Hepatocyte (in vitro differentiated cells): Measurements from ENCODE around the gene OSBPL2. TPM values are rescaled to one million over a fixed set of nuclear protein-coding genes. Genes with fewer than 3 reads are reported as not detected.

ENCODE experiments used
- DNase-seq: peaks from one replicate; pipeline ENCODE4 v3.0.0-alpha.2; 2016; ENCODE audit warnings: low spot score
- H2AFZ ChIP-seq: fragments of 200-600 bp; sonication (generic); 2 replicates; pipeline ENCODE4 v1.6.0; 2016; ENCODE audit warnings: antibody characterized with exemption, mild to moderate bottlenecking
- H3K27ac ChIP-seq: fragments of 200-600 bp; sonication (generic); 2 replicates; pipeline ENCODE4 v1.5.1; 2016; ENCODE audit warnings: mild to moderate bottlenecking
- H3K27me3 ChIP-seq: fragments of 200-600 bp; sonication (generic); 2 replicates; pipeline ENCODE4 v1.6.1; 2016
- H3K36me3 ChIP-seq: fragments of 200-600 bp; sonication (generic); replicated peaks from 2 replicates; pipeline ENCODE4 v1.5.1; 2016; ENCODE audit warnings: low read depth; ENCODE audit not compliant: insufficient read depth
- H3K4me1 ChIP-seq: fragments of 200-600 bp; sonication (generic); 2 replicates; pipeline ENCODE4 v1.5.1; 2016; ENCODE audit warnings: mild to moderate bottlenecking, moderate library complexity; ENCODE audit not compliant: insufficient read depth
- H3K4me2 ChIP-seq: fragments of 200-600 bp; sonication (generic); 2 replicates; pipeline ENCODE4 v1.6.0; 2016
- H3K4me3 ChIP-seq: fragments of 200-600 bp; sonication (generic); 2 replicates; pipeline ENCODE4 v1.5.1; 2016; ENCODE audit warnings: mild to moderate bottlenecking
- H3K79me2 ChIP-seq: fragments of 200-600 bp; sonication (generic); 2 replicates; pipeline ENCODE4 v1.6.0; 2017; ENCODE audit warnings: mild to moderate bottlenecking
- H3K9me2 ChIP-seq: fragments of 200-600 bp; sonication (generic); replicated peaks from 2 replicates; pipeline ENCODE4 v1.6.0; 2017; ENCODE audit warnings: mild to moderate bottlenecking; ENCODE audit not compliant: insufficient read depth
- H3K9me3 ChIP-seq: fragments of 200-600 bp; sonication (generic); 2 replicates; pipeline ENCODE4 v1.5.1; 2016; ENCODE audit warnings: low read depth, mild to moderate bottlenecking
- H4K20me1 ChIP-seq: fragments of 200-600 bp; sonication (generic); 2 replicates; pipeline ENCODE4 v1.6.0; 2016; ENCODE audit warnings: mild to moderate bottlenecking; ENCODE audit not compliant: insufficient read depth, poor library complexity, severe bottlenecking
- EZH2 ChIP-seq: fragments of 200-600 bp; sonication (generic); IDR thresholded peaks from 2 replicates; pipeline ENCODE4 v1.6.1; 2016; ENCODE audit warnings: antibody characterized with exemption, mild to moderate bottlenecking, borderline replicate concordance
- EZH2phosphoT487 ChIP-seq: fragments of 200-600 bp; sonication (generic); IDR thresholded peaks from one replicate; pipeline ENCODE4 v1.6.1; 2018; ENCODE audit warnings: antibody characterized with exemption, mild to moderate bottlenecking, low read depth, moderate library complexity; ENCODE audit not compliant: unreplicated experiment, severe bottlenecking
- WGBS: methylation state at CpG from one replicate; pipeline ENCODE4 v1.1.6; 2016; ENCODE audit warnings: low lambda C conversion rate; ENCODE audit errors: missing lambda C conversion rate; 5-methylcytosine and 5-hydroxymethylcytosine counted together
- polyA plus RNA-seq: library from polyadenylated mRNA; unstranded; fragments of >200 nt; fragmentation: Nextera tagmentation; extraction: Ambion mirVana; gene quantifications from 2 replicates; pipeline ENCODE4 v1.2.1, GENCODE V29; 2016
- total RNA-seq: library from RNA; depleted of rRNA; stranded (reverse); fragments of >200 nt; gene quantifications from 2 replicates; pipeline ENCODE4 v1.2.3, GENCODE V29; 2014
- TF ChIP-seq, protein P1 (sequence below): fragments of 200-600 bp; sonication (generic); IDR thresholded peaks from 2 replicates; pipeline ENCODE4 v1.5.1; 2016; ENCODE audit warnings: antibody characterized with exemption, mild to moderate bottlenecking; ENCODE audit not compliant: poor library complexity

The OSBPL2 gene
- total and polyA plus RNA-seq, 2 experiments from 2014 or later, result 40.5 to 45.9 TPM

DNA sequence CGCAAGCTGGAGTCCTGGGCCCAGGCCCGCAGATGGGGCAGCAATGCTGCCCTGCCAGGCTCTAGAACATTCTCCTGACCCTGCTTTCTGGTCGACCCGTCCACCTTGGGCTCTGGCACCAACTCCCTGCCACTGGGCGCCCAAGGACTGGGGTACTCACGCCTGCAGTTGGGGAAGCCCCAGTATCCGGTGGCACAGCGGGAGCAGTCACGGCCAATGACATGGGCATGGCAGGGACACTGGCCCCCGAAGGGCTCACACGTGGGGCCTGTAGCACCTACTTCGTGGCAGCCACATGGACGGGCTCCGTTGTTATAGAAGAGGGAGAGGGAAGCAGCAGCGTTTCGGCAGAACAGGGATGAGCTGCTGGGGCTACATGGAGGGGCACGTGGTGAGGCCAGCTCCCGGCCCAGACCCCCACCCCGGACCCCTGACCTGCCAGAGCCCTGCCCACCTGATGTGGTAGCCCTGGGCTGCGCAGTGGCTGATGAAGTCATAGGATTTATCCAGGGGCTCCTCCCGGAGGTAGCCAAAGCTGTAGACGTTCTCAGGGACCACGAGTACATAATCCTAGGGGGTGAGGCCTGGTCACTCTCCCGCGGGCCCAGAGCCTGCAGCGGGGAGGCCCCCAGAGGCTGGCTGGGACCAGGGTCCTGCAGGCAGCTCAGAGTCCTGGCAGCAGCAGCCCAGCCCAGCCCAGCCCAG, 90.5 kb downstream of the OSBPL2 start:
- Histone ChIP-seq H3K27me3 (no peaks in the 10 kb centered on the region), H4K20me1 (no peaks in the 10 kb centered on the region), H3K4me3 (no peak overlapping the region), H2AFZ (no peak overlapping the region), H3K27ac (no peak overlapping the region), H3K36me3 (no peaks in the 10 kb centered on the region), H3K9me2 (no peaks in the 10 kb centered on the region), H3K4me1 (no peaks in the 10 kb centered on the region), H3K9me3 (no peaks in the 10 kb centered on the region), H3K79me2 (no peaks in the 10 kb centered on the region), H3K4me2 (no peak overlapping the region)
- no peak for DNase-seq
- WGBS, result 98% methylated on average over 21 of the region's 26 CpGs
- TF ChIP-seq EZH2 (no peak), EZH2phosphoT487 (no peak)
- TF ChIP-seq, protein P1, sequence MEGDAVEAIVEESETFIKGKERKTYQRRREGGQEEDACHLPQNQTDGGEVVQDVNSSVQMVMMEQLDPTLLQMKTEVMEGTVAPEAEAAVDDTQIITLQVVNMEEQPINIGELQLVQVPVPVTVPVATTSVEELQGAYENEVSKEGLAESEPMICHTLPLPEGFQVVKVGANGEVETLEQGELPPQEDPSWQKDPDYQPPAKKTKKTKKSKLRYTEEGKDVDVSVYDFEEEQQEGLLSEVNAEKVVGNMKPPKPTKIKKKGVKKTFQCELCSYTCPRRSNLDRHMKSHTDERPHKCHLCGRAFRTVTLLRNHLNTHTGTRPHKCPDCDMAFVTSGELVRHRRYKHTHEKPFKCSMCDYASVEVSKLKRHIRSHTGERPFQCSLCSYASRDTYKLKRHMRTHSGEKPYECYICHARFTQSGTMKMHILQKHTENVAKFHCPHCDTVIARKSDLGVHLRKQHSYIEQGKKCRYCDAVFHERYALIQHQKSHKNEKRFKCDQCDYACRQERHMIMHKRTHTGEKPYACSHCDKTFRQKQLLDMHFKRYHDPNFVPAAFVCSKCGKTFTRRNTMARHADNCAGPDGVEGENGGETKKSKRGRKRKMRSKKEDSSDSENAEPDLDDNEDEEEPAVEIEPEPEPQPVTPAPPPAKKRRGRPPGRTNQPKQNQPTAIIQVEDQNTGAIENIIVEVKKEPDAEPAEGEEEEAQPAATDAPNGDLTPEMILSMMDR, result no peak

DNA sequence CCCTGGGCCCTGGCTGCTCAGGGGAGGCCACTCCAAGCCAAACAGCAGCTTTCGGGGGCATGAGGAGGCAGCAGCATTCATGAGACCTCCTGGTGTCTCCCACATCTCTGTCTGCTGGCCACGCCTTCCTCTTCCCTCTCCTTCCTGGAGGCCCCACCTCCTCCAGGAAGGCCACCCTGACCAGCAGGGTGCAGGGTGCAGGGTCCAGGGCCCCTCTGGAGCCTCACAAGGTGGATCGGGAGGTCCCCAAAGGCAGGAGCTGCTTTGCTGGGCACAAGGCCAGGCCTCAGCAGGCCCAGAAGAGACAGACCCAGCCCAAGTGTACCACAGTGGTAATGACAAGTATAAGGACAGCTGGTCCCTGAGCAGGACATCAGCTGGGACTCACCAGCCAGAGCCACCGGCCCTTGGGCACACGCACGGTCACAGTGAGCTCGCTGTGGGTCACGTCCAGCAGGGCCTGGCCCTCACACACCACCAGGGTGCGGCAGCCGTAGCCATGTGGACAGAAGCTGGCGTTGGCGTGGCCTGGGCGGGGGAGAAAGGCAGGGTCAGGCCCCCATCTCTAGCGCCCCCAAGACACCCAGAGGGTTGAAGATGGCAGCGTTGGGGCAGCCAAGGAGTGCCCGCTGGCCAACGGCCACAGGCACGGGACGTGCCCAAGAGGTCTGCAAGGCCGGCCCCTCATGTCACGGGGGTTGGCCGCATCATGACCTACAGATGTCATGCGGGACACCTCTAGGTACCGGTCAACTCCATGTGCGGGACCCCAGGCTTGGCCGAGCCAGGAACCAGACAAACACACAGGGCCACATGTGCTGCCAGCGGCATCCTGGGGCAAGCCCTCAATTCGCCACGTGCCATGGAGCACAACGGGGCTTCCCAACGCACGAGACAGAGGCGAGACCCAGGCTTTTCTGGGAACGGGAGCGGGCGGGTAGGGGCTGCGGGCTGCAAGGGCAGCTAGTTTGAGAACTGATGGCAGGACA, 91.4 kb downstream of the OSBPL2 start:
- TF ChIP-seq EZH2 (no peak), EZH2phosphoT487 (no peak)
- TF ChIP-seq, protein P1, result no peak
- H3K9me3 ChIP-seq, result no peaks in the 10 kb centered on the region
- H2AFZ ChIP-seq, result no peak overlapping the region
- H3K4me1 ChIP-seq, result no peaks in the 10 kb centered on the region
- no peak for DNase-seq
- WGBS, result 97% methylated on average over 37 of the region's 37 CpGs
- no peaks in the 10 kb centered on the region for H3K9me2 ChIP-seq
- H3K27ac ChIP-seq, result no peak overlapping the region
- no peaks in the 10 kb centered on the region for H4K20me1 ChIP-seq
- H3K27me3 ChIP-seq, result no peaks in the 10 kb centered on the region
- no peaks in the 10 kb centered on the region for H3K79me2 ChIP-seq
- no peaks in the 10 kb centered on the region for H3K36me3 ChIP-seq
- H3K4me2 ChIP-seq, result no peak overlapping the region
- no peak overlapping the region for H3K4me3 ChIP-seq

DNA sequence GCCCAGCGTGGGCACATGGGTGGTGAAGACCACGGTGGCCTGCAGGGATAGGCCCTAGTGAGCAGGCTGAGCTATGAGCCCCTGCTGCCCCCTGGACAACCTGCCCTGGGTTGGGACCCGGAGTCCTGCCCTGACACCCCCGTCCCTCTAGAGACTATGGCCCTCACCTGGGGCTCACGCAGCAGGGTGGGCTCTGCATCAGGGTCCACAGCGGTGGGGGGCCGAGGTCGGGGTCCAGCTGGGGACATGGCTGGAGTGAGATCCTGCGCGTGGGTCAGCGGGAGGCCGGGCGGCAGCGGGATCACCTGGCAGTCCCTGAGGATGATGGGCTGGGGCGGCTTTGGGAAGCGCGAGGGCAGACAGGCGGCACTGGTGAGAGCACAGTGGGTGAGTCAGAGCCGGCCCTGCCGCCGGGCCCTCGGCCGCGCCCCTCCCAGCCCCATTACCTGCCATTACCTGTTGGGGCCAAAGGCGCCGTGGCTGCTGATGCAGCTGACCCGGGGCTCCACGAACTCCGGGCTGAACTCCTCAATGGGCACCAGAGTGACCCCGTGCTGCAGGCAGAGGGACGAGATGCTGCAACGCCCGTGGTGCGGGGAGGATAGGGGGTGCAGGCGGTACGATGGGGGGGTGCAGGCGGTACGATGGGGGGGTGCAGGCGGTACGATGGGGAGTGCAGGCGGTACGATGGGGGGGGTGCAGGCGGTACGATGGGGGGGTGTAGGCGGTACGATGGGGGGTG, 92.4 kb downstream of the OSBPL2 start:
- Histone ChIP-seq H3K27ac (no peak overlapping the region), H3K4me3 (no peak overlapping the region), H2AFZ (no peak overlapping the region), H3K9me2 (no peaks in the 10 kb centered on the region), H3K27me3 (no peaks in the 10 kb centered on the region), H3K79me2 (no peaks in the 10 kb centered on the region), H4K20me1 (no peaks in the 10 kb centered on the region), H3K36me3 (no peaks in the 10 kb centered on the region), H3K4me1 (no peaks in the 10 kb centered on the region), H3K4me2 (no peak overlapping the region), H3K9me3 (no peaks in the 10 kb centered on the region)
- DNase-seq, result no peak
- TF ChIP-seq EZH2 (no peak), EZH2phosphoT487 (no peak)
- TF ChIP-seq, protein P1, result no peak
- WGBS, result 96% methylated on average over 28 of the region's 46 CpGs
